MM.1S (cell line): ENCODE data around the gene S100A7A.
A peak's percentile ranks its signal among the peaks of the same experiment; 100 is the strongest.

ENCODE experiments used
- DNase-seq: peaks from one replicate; pipeline ENCODE4 v3.0.0-alpha.2; 2015
- H2AFZ ChIP-seq: fragments of 300-600 bp; sonication (generic); 2 replicates; pipeline ENCODE4 v1.6.0; 2016; ENCODE audit warnings: antibody characterized with exemption, low read length
- H3F3A ChIP-seq: fragments of 300-600 bp; sonication (generic); 2 replicates; pipeline ENCODE4 v1.6.1; 2016; ENCODE audit warnings: mild to moderate bottlenecking, antibody characterized with exemption, low read length, moderate library complexity, mixed read lengths; ENCODE audit not compliant: insufficient read depth
- H3K27ac ChIP-seq: fragments of 300-600 bp; sonication (generic); 2 replicates; pipeline ENCODE4 v1.5.1; 2016; ENCODE audit warnings: mild to moderate bottlenecking, low read length
- H3K27me3 ChIP-seq: fragments of 300-600 bp; sonication (generic); replicated peaks from 2 replicates; pipeline ENCODE4 v1.6.0; 2016; ENCODE audit warnings: low read length; ENCODE audit not compliant: insufficient read depth
- H3K36me3 ChIP-seq: fragments of 300-600 bp; sonication (generic); replicated peaks from 2 replicates; pipeline ENCODE4 v1.6.1; 2016; ENCODE audit warnings: mild to moderate bottlenecking, low read length, mixed read lengths; ENCODE audit not compliant: insufficient read depth
- H3K4me1 ChIP-seq: fragments of 300-600 bp; sonication (generic); 2 replicates; pipeline ENCODE4 v1.6.1; 2016; ENCODE audit warnings: low read length, mixed read lengths
- H3K4me2 ChIP-seq: fragments of 300-600 bp; sonication (generic); 2 replicates; pipeline ENCODE4 v1.6.0; 2016; ENCODE audit warnings: low read depth, low read length
- H3K4me3 ChIP-seq: fragments of 300-600 bp; sonication (generic); 2 replicates; pipeline ENCODE4 v1.5.1; 2016; ENCODE audit warnings: low read length, mixed read lengths
- H3K79me2 ChIP-seq: fragments of 300-600 bp; sonication (generic); 2 replicates; pipeline ENCODE4 v1.6.1; 2016; ENCODE audit warnings: mixed run types, low read length, mixed read lengths
- H3K9ac ChIP-seq: fragments of 300-600 bp; sonication (generic); 2 replicates; pipeline ENCODE4 v1.6.1; 2016; ENCODE audit warnings: low read length, mixed read lengths
- H3K9me2 ChIP-seq: fragments of 300-600 bp; sonication (generic); replicated peaks from 2 replicates; pipeline ENCODE4 v1.6.1; 2016; ENCODE audit warnings: mild to moderate bottlenecking, low read length, mixed read lengths; ENCODE audit not compliant: insufficient read depth
- H3K9me3 ChIP-seq: fragments of 300-600 bp; sonication (generic); replicated peaks from 2 replicates; pipeline ENCODE4 v1.6.1; 2016; ENCODE audit warnings: mild to moderate bottlenecking, low read length, mixed read lengths; ENCODE audit not compliant: insufficient read depth
- H4K20me1 ChIP-seq: fragments of 300-600 bp; sonication (generic); 2 replicates; pipeline ENCODE4 v1.6.1; 2016; ENCODE audit warnings: mild to moderate bottlenecking, low read length, moderate library complexity, mixed read lengths; ENCODE audit not compliant: insufficient read depth
- CTCF ChIP-seq: fragments of 300-600 bp; sonication (generic); IDR thresholded peaks from 2 replicates; pipeline ENCODE4 v1.5.1; 2016; ENCODE audit warnings: antibody characterized with exemption, low read length, mixed read lengths
- EZH2 ChIP-seq: fragments of 300-600 bp; sonication (generic); optimal IDR thresholded peaks from 2 replicates; pipeline ENCODE3; 2017; ENCODE audit warnings: low read depth, mild to moderate bottlenecking, antibody characterized with exemption, low read length, mixed read lengths
- EZH2phosphoT487 ChIP-seq: fragments of 300-600 bp; sonication (generic); IDR thresholded peaks from 2 replicates; pipeline ENCODE4 v1.6.1; 2018; ENCODE audit warnings: antibody characterized with exemption, low read length

Gene S100A7A

GRCh38 chr1:153428791-153429190, 12.5 kb downstream of the S100A7A start:
- Histone ChIP-seq H3K9me2 (no peaks in the 10 kb centered on the region), H3K4me2 (no peak overlapping the region), H3F3A (no peaks in the 10 kb centered on the region), H2AFZ (no peak overlapping the region), H3K9me3 (no peaks in the 10 kb centered on the region), H3K36me3 (no peaks in the 10 kb centered on the region), H3K27me3 (peaks cover 27% of the 10 kb centered on the region; the same call in 1 of the 2 replicates), H3K4me1 (no peaks in the 10 kb centered on the region), H3K27ac (no peak overlapping the region), H3K79me2 (no peaks in the 10 kb centered on the region), H3K9ac (no peak overlapping the region), H3K4me3 (no peak overlapping the region), H4K20me1 (no peaks in the 10 kb centered on the region)
- DNase-seq, result no peak
- TF ChIP-seq EZH2phosphoT487, result no peak
- TF ChIP-seq CTCF, result no peak
- no peak for TF ChIP-seq EZH2

- peak; percentile 0 for DNase-seq
- Histone ChIP-seq H3K9ac (no peak overlapping the region), H3K27ac (no peak overlapping the region), H3K36me3 (no peaks in the 10 kb centered on the region), H4K20me1 (no peaks in the 10 kb centered on the region), H3K27me3 (peaks cover 26% of the 10 kb centered on the region; the same call in 1 of the 2 replicates), H3K4me1 (no peaks in the 10 kb centered on the region), H3K79me2 (no peaks in the 10 kb centered on the region), H3K4me3 (no peak overlapping the region), H3K4me2 (no peak overlapping the region), H3F3A (no peaks in the 10 kb centered on the region), H3K9me3 (no peaks in the 10 kb centered on the region), H3K9me2 (no peaks in the 10 kb centered on the region), H2AFZ (no peak overlapping the region)
- no peak for TF ChIP-seq EZH2phosphoT487
- TF ChIP-seq EZH2, result no peak
- TF ChIP-seq CTCF, result no peak
These were observed 13.2 kb downstream of the S100A7A start for GRCh38 chr1:153429266-153430165.

- Histone ChIP-seq H2AFZ (no peak overlapping the region), H3K9me2 (no peaks in the 10 kb centered on the region), H4K20me1 (no peaks in the 10 kb centered on the region), H3K4me2 (no peak overlapping the region), H3K9ac (no peak overlapping the region), H3K36me3 (no peaks in the 10 kb centered on the region), H3F3A (no peaks in the 10 kb centered on the region), H3K79me2 (no peaks in the 10 kb centered on the region), H3K4me3 (no peak overlapping the region), H3K27me3 (peaks cover 26% of the 10 kb centered on the region; the same call in 1 of the 2 replicates), H3K4me1 (no peaks in the 10 kb centered on the region), H3K9me3 (no peaks in the 10 kb centered on the region), H3K27ac (no peak overlapping the region)
- peak; percentile 3 for DNase-seq
- TF ChIP-seq CTCF (no peak), EZH2 (no peak), EZH2phosphoT487 (no peak)
These were observed 13.8 kb downstream of the S100A7A start for GRCh38 chr1:153430166-153430553.
